Large intestine (tissue), 3 donors: Measurements from ENCODE around the gene IRX3. TPM values are rescaled to one million over a fixed set of nuclear protein-coding genes. Genes with fewer than 3 reads are reported as not detected.

Source experiments
- DNase-seq, 2 donors: peaks; one replicate each; pipeline versions ENCODE4 v3.0.0 to v3.0.0-alpha.2; 2013
- H3K27ac ChIP-seq: one replicate; pipeline ENCODE4 v1.5.1; 2013; ENCODE audit warnings: low read length
- H3K27me3 ChIP-seq: 2 replicates; pipeline ENCODE4 v1.6.1; 2013; ENCODE audit warnings: low read length; ENCODE audit not compliant: control insufficient read depth, insufficient read depth
- H3K36me3 ChIP-seq: 2 replicates; pipeline ENCODE4 v1.6.1; 2013; ENCODE audit warnings: low read length; ENCODE audit not compliant: control insufficient read depth, insufficient read depth
- H3K4me1 ChIP-seq: one replicate; pipeline ENCODE4 v1.6.1; 2013; ENCODE audit warnings: low read length; ENCODE audit not compliant: control insufficient read depth, insufficient read depth
- H3K4me3 ChIP-seq: one replicate; pipeline ENCODE4 v1.5.1; 2013; ENCODE audit warnings: low read length
- H3K9me3 ChIP-seq: one replicate; pipeline ENCODE4 v1.6.1; 2013; ENCODE audit warnings: mild to moderate bottlenecking, low read depth, low read length, moderate library complexity; ENCODE audit not compliant: control insufficient read depth
- WGBS: methylation state at CpG from one replicate; pipeline ENCODE4 v1.1.5; 2013; ENCODE audit warnings: low lambda C conversion rate; ENCODE audit not compliant: insufficient coverage; 5-methylcytosine and 5-hydroxymethylcytosine counted together
- polyA plus RNA-seq: library from polyadenylated mRNA; unstranded; fragments of 120-200 nt; gene quantifications from one replicate; pipeline ENCODE4 v1.2.1, GENCODE V29; 2013

Gene IRX3
- polyA plus RNA-seq, 1 donor, result 0.28 TPM

DNA sequence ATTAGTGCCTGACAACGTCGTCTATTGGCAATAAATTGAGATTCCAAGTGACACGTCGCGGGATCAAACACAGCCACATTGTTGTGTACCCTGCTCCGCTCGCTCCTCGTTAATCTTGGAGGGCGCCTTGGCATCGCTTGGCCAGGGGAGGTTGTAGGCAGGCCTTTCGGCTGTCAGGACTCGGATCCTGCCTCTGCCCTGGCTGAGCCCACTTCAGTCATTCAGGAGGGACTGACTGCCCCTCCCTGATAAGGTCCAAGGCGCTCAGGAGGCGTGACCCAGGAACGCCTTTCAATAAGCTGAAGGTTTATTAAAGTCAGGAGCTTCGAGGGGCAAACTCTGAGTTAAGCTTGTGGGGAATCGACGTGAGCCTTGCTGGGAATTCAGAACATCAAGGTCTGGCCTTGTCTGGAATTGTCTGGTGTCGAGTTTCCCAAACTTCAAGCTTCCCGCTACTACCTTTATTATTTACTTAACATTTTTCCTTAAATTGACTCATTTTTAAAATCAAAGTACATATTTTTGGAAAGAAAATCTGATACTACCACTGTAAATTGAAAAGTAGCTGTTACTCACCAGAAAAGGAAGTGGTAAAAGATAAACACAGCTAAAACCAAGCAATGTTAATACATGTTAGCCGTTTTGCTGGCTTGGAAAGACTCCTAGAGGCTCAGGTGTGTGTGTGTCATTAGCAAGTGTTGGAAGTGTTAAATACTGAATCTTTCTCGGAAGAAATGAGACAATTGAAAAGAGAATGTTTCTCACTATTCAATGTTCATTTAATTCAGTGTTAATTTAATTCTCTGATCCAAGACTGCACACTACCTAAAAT is 5.3 kb upstream of the IRX3 start:
- WGBS, result 6% methylated on average over 2 of the region's 22 CpGs
- Histone ChIP-seq H3K9me3 (peaks cover 8% of the 10 kb centered on the region), H3K4me1 (peaks cover 5% of the 10 kb centered on the region), H3K36me3 (no peaks in the 10 kb centered on the region), H3K4me3 (no peak overlapping the region), H3K27ac (no peak overlapping the region), H3K27me3 (peaks cover 83% of the 10 kb centered on the region)
- DNase-seq, result no peak

DNA sequence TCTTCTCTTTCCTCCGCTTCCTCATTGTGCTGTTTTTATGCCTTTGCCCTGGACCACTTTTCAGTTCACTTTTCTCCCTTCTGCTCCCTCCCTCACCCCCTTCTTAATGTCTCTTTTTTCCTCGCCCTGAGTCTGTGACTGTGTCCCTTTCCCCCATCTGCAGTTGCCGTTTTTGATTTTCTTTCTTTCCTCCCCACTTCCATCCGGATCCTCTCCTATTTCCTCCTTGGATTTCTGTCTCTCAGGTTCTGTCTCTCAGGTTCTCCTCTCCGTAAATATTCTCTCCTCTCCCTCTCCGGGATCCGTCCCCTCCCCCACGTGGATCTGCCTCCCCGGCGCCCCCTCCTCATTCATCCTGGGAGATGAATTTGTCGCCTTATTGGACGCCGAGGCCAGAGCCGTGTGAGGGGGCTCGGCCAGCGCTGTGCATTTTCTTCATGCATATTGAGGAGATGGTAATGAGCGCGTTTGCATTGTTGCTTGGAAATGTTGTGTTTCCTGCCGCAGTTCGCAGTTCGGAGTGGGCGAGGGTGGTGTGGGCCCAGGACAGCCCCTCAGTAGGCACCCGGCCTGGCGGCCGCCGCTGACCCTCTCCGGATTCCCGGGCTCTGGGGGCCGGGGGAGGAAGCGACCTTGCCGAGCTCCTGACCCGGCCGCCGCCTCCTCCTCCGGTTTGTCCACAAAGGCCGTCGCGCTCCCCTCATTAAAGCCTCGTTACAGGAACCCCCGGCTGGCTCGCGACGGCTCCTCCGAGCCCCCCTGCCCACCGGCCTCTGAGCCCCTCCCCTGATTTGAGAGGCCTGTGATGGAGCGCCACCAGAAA is 4.5 kb upstream of the IRX3 start:
- no peak overlapping the region for H3K4me3 ChIP-seq
- no peaks in the 10 kb centered on the region for H3K36me3 ChIP-seq
- H3K4me1 ChIP-seq, result peaks cover 5% of the 10 kb centered on the region
- DNase-seq, result no peak
- H3K27ac ChIP-seq, result no peak overlapping the region
- 15% methylated on average over 4 of the region's 46 CpGs for WGBS
- peaks cover 8% of the 10 kb centered on the region for H3K9me3 ChIP-seq
- H3K27me3 ChIP-seq, result peaks cover 89% of the 10 kb centered on the region

DNA sequence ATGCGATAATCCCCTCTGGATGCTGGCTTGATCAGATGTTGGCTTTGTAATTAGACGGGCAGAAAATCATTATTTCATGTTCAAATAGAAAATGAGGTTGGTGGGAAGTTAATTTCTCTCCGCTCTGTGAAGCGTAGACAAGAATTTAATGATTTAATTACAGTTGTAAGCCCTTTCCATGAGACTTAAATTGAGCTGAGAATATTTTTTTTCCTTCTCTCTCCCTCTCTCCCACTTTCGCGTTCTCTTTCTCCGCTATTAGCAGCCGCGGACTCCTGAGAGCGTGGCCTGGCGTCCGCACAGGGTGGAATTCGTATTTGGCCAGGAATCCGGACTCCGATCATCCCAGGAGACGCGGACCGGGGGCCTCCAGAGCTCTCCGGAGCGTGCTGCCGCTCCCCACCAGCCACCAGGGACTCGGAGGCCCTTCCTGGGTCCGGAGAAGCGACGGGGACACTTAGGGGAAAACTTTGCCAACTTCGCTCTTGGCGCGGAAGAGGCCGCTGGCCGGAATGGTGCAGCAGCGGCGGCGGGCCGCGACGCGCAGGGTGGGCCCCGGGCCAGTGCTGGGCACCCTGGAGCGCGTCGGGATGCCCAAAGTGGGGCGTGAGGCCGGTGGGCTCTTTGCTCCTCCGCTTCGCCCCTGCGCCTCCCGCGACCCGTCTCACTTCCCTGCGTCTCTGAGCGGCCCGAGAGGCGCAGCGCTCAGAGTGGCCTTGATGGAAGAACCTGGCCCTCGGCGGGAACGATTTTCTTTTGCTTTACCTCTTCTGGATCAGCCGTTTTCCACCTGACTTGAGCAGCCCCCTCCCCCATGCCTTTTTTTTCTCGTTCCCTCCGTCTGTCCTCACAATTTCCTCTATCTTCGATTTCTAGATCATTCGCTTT is 3.6 kb upstream of the IRX3 start:
- peaks cover 5% of the 10 kb centered on the region for H3K4me1 ChIP-seq
- no peak overlapping the region for H3K27ac ChIP-seq
- no peak overlapping the region for H3K4me3 ChIP-seq
- no peak for DNase-seq
- H3K36me3 ChIP-seq, result no peaks in the 10 kb centered on the region
- peaks cover 11% of the 10 kb centered on the region for H3K9me3 ChIP-seq
- peaks cover 96% of the 10 kb centered on the region for H3K27me3 ChIP-seq
- WGBS, result 15% methylated on average over 11 of the region's 62 CpGs

DNA sequence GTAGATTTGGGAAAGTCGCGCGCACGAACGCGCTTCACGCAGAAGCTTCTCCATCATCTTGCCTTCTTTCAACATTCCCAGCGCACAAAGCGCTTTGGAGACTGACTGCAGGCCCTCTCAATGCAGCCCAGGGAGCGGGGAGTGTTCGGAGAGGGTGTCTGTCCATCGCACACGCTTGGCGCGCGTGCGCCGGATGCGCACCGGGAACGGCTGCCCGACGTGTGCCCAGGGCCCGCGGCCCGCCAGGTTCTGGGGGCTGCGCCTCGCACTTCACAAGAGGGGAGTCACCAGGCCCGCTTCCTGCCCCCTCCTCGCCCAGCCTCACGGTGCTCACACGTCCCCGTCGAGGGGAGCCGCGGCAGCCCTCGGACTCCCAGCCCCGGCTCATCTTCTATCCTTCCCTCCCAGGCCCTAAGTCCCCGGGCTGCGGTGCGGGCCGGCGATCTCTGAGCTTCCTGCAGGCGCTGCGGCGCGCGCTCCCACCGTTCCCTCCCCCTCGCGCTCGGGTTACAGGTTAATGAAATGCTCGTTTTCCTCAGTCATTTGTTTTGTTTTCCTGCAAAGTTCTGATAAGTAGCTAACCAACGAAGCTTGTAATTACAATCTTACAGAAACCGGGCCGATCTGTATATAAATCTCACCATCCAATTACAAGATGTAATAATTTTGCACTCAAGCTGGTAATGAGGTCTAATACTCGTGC is 2.8 kb upstream of the IRX3 start:
- Histone ChIP-seq H3K36me3 (no peaks in the 10 kb centered on the region), H3K4me3 (no peak overlapping the region), H3K9me3 (peaks cover 14% of the 10 kb centered on the region), H3K4me1 (peaks cover 5% of the 10 kb centered on the region), H3K27ac (no peak overlapping the region), H3K27me3 (peaks cover 96% of the 10 kb centered on the region)
- no CpG with 5 or more reads among the region's 57 CpGs for WGBS
- DNase-seq, result no peak

DNA sequence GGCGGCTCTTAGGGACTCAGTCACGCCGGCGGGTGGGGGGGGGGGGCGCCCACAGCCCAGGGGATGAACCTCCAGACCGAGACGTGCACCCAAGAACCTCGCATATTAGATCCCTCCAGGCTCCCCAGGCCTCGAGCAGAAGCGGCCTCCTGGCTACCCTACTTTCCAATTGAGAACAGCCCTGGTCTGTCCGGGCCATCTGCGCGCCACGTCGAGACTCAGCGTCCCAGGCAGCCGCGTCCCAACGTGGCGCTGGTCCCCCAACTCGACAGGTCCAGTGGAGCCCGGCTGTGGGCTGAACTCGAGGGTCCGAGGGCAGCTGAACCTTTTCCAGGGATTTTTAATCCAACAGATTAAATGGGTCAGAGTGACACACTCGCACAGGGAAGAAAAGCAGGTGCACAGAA is 2.3 kb upstream of the IRX3 start:
- H3K27me3 ChIP-seq, result peaks cover 96% of the 10 kb centered on the region
- no peak overlapping the region for H3K4me3 ChIP-seq
- no peaks in the 10 kb centered on the region for H3K36me3 ChIP-seq
- H3K4me1 ChIP-seq, result peaks cover 5% of the 10 kb centered on the region
- peaks cover 14% of the 10 kb centered on the region for H3K9me3 ChIP-seq
- H3K27ac ChIP-seq, result no peak overlapping the region
- DNase-seq, result no peak
- no CpG with 5 or more reads among the region's 25 CpGs for WGBS

DNA sequence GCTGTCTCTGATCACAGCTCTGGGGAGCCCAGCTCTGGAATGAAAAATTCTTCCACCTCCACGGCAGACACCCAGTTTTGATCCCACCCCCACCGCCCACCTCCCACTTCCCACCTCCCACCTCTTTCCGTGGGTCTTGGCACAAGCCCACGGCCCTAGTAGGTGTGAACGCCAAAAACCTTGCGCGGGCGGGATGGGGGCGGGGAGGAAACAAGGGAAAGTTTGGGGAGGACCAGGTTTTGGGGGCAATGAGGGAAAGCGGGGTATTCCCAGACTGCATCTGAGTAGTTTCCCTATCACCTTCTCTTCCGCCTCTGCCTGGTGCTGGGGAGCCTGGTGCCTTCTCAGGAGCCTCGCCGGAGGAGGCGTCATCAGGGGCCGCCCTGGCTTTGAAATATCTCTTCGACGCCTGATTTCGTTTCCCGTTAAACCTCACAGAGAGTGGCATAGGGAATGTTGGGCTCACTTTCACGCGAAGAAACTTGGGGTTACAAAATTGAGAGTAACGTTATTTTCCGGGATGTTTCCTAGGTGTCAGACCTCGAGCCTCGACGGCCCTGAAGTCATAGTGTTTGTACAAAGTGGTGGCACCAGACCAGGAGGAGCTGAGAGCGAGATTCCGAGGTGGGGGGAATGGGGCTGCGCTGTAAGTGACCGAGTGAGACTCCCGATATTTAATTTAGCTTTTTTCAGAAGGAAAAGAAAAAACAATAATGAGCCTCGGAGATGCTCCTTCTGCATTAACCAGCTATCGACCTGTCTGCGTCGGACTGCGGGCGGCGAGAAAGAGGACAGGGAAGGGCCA is 1.6 kb upstream of the IRX3 start:
- no peak for DNase-seq
- Histone ChIP-seq H3K27ac (no peak overlapping the region), H3K27me3 (peaks cover 96% of the 10 kb centered on the region), H3K4me1 (peaks cover 5% of the 10 kb centered on the region), H3K4me3 (no peak overlapping the region), H3K36me3 (no peaks in the 10 kb centered on the region), H3K9me3 (peaks cover 14% of the 10 kb centered on the region)
- no CpG with 5 or more reads among the region's 38 CpGs for WGBS

DNA sequence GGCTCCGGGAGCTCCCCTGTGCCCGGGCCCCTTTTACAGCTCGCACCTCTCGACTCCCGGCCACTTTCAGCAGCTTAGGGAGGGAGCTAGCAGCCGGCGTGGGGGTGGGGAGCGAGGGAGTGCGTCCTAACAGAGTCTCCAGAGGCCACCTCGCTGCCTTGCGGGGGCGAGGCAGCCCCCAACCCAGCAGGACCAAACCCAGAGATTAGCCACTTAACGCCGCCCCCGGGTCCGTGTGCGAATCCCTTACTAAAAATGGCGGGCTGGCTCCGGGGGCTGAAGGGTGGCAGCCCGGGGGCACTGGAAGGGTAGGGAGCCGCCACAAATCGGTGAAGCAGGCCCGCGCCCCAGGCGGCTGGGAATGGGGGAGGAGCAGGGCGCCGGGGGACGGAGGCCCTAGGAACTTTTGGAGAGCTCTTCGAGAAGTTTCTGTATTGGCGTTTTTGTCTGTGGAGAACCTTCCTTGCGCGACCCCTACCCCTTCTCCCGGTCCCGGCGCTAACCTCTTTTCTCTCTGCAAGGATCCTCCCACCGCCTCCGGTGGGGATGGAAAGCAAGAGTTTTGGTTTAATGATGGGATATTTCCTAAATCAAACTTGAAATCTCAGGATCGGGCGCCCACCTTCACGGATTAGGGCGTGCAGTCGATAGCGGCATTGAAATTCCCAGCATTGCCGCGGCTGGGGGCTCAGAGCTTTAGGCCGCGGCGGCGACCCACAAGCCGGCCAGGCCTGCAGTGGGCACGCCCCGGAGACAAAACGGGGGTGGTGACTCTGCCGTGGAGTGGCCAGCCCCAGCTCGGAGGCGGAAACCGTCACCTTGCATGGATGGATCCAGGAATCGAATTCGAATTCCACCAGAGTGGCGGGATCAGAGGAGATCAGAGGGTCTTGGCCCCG is 793 bp upstream of the IRX3 start:
- H3K9me3 ChIP-seq, result peaks cover 14% of the 10 kb centered on the region
- no peak for DNase-seq
- H3K27ac ChIP-seq, result no peak overlapping the region
- no peaks in the 10 kb centered on the region for H3K36me3 ChIP-seq
- H3K27me3 ChIP-seq, result peaks cover 97% of the 10 kb centered on the region
- peaks cover 5% of the 10 kb centered on the region for H3K4me1 ChIP-seq
- H3K4me3 ChIP-seq, result no peak overlapping the region
- WGBS, result no CpG with 5 or more reads among the region's 61 CpGs

DNA sequence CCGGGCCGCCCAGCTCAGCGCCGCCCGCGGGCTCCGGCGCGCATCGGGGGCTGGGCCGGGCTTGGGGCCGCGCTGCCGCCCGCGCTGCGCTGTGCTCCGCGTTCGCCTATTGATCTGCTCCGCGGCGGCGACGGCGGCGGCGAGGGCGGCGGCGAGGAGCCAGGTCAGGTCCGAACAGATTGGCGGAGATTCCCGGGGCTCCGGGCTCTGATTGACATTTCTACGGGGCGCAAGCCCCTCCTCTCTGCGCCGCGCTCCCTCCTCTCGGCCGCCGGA is 559 bp downstream of the IRX3 start:
- H3K9me3 ChIP-seq, result peaks cover 15% of the 10 kb centered on the region
- peak in 1 of 2 donors; percentile 24 for DNase-seq
- H3K27me3 ChIP-seq, result peaks cover 97% of the 10 kb centered on the region
- peak overlapping the region; percentile 18 for H3K4me3 ChIP-seq
- H3K36me3 ChIP-seq, result no peaks in the 10 kb centered on the region
- WGBS, result 3% methylated on average over 6 of the region's 43 CpGs
- H3K4me1 ChIP-seq, result peaks cover 11% of the 10 kb centered on the region
- H3K27ac ChIP-seq, result no peak overlapping the region
